Measurements from ENCODE around the gene PPP4R3A.
"Not testable (repeated sequence)": the region's sequence is repeated elsewhere in the genome, so short reads cannot be mapped to it uniquely, and the experiment has no call there.

PPP4R3A gene

DNA sequence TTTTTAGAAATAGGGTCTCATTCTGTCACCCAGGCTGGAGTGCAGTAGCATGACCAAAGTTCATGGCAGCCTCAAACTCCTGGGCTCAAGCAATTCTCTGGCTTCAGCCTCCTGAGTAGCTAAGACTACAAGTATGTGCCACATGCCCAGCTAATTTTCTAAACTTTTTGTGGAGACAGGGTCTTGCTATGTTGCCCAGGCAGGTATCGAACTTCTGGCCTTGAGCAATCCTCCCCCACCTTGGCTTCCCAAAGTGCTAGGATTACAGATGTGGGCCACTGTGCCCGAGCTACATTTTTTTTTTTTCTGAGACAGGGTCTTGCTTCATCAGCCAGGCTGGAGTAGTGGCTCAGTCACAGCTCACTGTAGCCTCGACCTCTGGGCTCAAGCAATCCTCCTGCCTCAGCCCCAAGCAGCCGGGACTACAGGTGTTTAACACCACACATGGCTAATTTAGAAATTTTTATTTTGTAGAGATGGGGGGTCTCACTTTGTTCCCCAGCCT lies 7.1 kb downstream of the PPP4R3A start:
- DNase-seq (ENCODE audit: low spot score) = no peak

DNA sequence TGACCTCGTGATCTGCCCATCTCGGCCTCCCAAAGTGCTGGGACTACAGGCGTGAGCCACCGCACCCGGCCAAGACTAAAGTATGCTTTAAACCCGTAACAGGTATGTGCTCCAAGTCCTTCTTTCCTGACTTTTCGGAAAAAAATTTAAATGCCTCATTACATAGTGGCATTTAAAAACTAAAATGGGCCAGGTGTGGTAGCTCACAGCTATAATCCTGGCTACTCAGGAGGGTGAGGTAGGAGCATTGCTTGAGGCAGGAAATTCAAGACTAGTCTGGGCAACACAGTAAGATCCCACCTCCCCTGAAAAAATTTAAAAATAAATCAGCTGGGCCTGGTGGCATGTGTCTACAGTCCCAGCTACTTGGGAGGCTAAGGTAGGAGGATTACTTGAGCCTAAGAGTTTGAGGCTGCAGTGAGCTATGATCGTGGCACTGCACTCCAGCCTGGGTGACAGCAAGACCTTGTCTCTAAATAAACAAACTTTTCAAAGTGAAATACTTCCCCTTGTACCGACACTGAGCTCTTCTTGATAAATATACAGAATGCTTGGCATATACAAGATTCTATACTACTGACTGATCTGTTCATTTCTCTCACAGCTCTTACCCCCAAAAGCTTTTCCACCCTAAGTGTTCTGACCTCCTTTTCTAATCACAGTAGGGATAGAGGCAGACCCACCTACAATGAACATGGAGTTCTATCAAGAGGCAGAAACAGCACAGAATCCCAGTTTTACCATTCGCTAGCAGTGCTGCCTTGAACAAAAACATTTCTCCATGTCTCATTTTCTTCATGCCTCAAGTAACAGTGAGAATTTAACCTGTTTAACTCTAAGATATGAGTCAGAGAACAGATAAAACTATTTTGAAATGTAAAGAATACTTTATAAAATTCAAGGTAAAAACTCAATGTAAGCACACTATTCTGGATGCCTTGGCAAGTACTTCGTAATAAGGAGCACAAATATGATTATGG lies 7.9 kb downstream of the PPP4R3A start:
- no peak for DNase-seq (ENCODE audit: low spot score)

- no peak for DNase-seq (ENCODE audit: low spot score)
Observed at GRCh38 chr14:91501348-91501747, 8.8 kb downstream of the PPP4R3A start.

- no peak for DNase-seq (ENCODE audit: low spot score)
Observed at GRCh38 chr14:91496790-91497189, 13.3 kb downstream of the PPP4R3A start.

DNA sequence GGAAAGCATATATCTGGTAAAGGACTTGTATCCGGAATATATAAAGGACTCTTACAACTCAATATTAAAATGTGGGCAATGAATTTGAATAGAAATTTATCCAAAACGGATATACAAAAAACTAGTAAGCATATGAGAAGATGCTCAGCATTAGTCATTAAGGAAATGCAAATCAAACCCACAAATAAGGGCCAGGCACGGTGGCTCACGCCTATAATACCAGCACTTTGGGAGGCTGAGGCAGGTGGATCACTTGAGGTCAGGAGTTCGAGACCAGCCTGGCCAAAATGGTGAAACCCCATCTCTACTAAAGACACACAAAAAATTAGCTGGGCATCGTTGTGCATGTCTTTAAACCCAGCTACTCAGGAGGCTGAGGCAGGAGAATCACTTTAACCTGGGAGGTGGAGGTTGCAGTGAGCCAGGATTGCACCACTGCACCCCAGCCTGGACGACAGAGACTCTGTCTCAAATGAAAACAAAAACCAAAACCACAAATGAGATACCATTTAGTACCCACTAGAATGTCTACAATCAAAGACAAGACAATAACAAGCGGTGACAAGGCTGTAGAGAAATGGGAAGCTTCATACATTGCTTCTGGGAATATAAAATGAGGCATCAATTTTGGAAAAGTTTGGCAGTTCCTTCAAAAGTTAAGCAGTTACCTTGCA lies 15.6 kb downstream of the PPP4R3A start:
- not testable (repeated sequence) for DNase-seq (ENCODE audit: low spot score)

DNA sequence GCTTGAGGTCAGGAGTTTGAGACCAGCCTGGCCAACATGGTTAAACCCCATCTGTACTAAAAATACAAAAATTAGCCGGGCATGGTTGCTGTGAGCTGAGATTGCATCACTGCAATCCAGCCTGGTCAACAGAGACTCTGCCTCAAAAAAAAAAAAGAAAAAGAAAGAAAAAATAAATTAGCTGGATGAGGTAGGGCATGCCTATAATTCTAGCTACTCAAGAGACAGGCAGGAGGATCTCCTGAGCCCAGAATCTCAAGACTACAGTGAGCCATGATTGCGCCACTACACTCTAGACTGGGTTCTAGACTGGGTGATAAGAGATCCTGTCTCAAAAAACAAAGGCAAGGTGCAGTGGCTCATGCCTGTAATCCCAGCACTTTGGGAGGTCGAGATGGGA lies 16.9 kb downstream of the PPP4R3A start:
- DNase-seq (ENCODE audit: low spot score) = no peak

DNA sequence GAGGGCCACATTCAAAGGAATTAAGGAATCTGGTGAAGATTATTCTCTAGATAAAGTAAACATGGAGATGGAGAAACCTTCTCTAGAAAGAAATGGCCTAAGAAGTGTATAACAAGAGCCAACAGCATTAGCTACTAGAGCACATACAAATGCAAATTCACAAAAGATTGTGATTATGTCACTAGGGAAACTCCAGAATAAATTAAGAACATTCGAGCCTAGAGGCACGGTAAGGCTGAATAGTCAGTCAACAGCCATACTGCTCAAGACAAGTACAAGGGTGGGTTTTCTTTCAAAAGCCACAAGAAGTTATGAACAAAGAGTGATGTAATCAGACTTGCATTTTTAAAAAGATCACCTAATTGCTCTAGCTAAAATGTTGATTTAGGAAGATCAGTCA lies 25.4 kb downstream of the PPP4R3A start:
- no peak for DNase-seq (ENCODE audit: low spot score)

GRCh38 chr14:91484186-91484585 lies 25.9 kb downstream of the PPP4R3A start:
- DNase-seq (ENCODE audit: low spot score) = no peak

GRCh38 chr14:91482263-91483013 lies 27.7 kb downstream of the PPP4R3A start:
- no peak for DNase-seq (ENCODE audit: low spot score)

- DNase-seq (ENCODE audit: low spot score) = no peak
Observed at GRCh38 chr14:91477388-91477787, 32.7 kb downstream of the PPP4R3A start.

DNA sequence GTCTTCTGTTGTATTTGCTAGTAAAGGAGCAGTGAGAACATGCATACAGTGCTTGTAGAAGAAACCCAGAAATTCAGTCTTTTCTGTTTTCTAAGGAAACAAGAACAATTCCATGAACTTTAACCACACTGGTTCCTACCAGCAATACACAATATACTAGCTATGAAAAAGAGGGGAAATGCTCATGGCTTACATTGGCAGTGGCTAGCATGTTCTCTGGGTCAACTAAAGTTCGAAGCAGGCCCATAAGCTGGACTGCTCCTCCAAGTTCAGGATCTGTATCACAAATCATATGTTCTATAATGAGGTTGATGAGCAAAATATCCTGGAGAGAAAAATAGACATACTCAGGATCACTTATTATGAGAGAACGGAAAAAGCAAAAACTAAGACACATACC lies 37.1 kb downstream of the PPP4R3A start:
- DNase-seq (ENCODE audit: low spot score) = no peak

- no peak for DNase-seq (ENCODE audit: low spot score)
Observed at GRCh38 chr14:91470216-91470615, 39.9 kb downstream of the PPP4R3A start.

GRCh38 chr14:91466192-91466591 lies 43.9 kb downstream of the PPP4R3A start:
- DNase-seq (ENCODE audit: low spot score) = no peak

DNA sequence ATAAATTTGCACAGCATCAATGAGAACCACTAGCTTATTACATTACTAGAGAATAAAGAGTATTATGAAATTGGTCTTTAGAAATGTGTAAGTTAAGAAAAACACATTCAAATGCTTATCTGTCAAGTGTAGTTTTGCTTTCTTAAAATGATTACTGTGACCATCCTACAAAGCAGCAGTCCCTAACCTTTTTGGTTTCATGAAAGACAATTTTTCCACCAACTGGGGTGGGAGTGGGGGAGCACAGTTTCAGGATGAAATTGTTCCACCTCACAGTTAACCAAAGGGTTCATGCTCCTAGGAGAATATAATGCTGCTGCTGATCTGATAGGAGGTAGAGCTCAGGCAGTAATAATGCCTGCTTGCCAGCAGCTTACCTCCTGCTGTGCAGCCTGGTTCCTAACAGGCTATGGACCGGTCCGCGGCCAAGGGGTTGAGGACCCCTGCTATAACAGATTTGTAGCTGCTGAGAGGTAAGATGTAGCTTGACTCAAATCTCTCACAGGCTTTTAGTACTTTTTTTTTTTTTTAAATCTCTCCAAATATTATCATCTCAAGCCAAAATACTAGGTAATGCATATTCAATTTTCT lies 45.4 kb downstream of the PPP4R3A start:
- DNase-seq (ENCODE audit: low spot score) = no peak

- DNase-seq (ENCODE audit: low spot score) = no peak
Observed at GRCh38 chr14:91458612-91459011, 51.5 kb downstream of the PPP4R3A start.

- DNase-seq (ENCODE audit: low spot score) = no peak
Observed at GRCh38 chr14:91456283-91456682, 53.8 kb downstream of the PPP4R3A start.

- DNase-seq (ENCODE audit: low spot score) = no peak
Observed at GRCh38 chr14:91454580-91454979, 55.5 kb downstream of the PPP4R3A start.

DNA sequence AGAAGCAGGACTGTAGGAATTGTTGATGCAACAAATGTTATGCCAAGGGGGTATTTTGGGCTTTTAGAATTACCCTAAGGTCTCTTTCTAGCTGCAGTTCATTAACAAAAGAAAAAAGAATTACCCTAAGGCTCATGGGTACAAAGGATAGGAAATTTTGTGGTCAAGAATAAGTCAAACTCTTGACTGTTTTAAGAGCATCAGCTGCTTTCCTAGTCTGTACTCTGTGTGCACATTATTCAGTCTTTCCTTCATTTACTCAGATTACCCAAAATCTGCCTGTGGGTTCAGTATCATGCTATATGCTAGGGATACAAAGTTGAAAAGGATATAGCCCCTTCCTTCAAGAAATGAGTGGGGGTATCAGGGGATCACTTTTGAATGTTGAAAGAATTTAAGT lies 56.0 kb downstream of the PPP4R3A start:
- no peak for DNase-seq (ENCODE audit: low spot score)

GRCh38 chr14:91453744-91454143 lies 56.4 kb downstream of the PPP4R3A start:
- no peak for DNase-seq (ENCODE audit: low spot score)

GRCh38 chr14:91444335-91445020 lies 65.6 kb downstream of the PPP4R3A start:
- DNase-seq (ENCODE audit: low spot score) = no peak

GRCh38 chr14:91439345-91439744 lies 70.8 kb downstream of the PPP4R3A start:
- no peak for DNase-seq (ENCODE audit: low spot score)
